ENCODE measurements around the gene TENT5D. TPM values are rescaled to one million over a fixed set of nuclear protein-coding genes. Genes with fewer than 3 reads are reported as not detected.

The TENT5D gene
- total and polyA plus RNA-seq, 4 donors: not detected

- TF ChIP-seq FOXA2 (IDR thresholded peaks at IDR 0.05) (no peak), SP1 (IDR thresholded peaks at IDR 0.05) (no peak), FOXA1 (IDR thresholded peaks at IDR 0.05) (no peak), TAF1 (conservative IDR thresholded peaks at IDR 0.05) (no peak)
- Histone ChIP-seq H3K27ac (ENCODE audit: low read depth in 1 of 2, low read length in 2 of 2) (no peak overlapping the region), H3K36me3 (ENCODE audit: control insufficient read depth in 4 of 4, insufficient read depth in 3 of 4, low read depth in 1 of 4, low read length in 3 of 4) (no peaks in the 10 kb centered on the region), H3K4me3 (ENCODE audit: low read depth in 1 of 3, low read length in 3 of 3) (no peak overlapping the region), H3K27me3 (ENCODE audit: control insufficient read depth in 4 of 4, insufficient read depth in 4 of 4, low read length in 3 of 4) (no peaks in the 10 kb centered on the region), H3K9ac (ENCODE audit: low read depth in 1 of 2, low read length in 2 of 2) (no peak overlapping the region), H3K4me1 (ENCODE audit: control insufficient read depth in 4 of 4, insufficient read depth in 4 of 4, low read length in 3 of 4) (no peaks in the 10 kb centered on the region), H3K9me3 (ENCODE audit: control insufficient read depth in 4 of 4, low read length in 3 of 4) (no peaks in the 10 kb centered on the region)
- DNase-seq (ENCODE audit: low spot score): no peak
- WGBS: 84% methylated on average over 6 of the region's 6 CpGs
Observed at GRCh38 chrX:80412042-80412441, 8.2 kb upstream of the TENT5D start.

GRCh38 chrX:80423000-80423399 is 2.8 kb downstream of the TENT5D start:
- no peak for DNase-seq (ENCODE audit: low spot score)
- Histone ChIP-seq H3K27me3 (ENCODE audit: control insufficient read depth in 4 of 4, insufficient read depth in 4 of 4, low read length in 3 of 4) (no peaks in the 10 kb centered on the region), H3K27ac (ENCODE audit: low read depth in 1 of 2, low read length in 2 of 2) (no peak overlapping the region), H3K9ac (ENCODE audit: low read depth in 1 of 2, low read length in 2 of 2) (no peak overlapping the region), H3K36me3 (ENCODE audit: control insufficient read depth in 4 of 4, insufficient read depth in 3 of 4, low read depth in 1 of 4, low read length in 3 of 4) (no peaks in the 10 kb centered on the region), H3K9me3 (ENCODE audit: control insufficient read depth in 4 of 4, low read length in 3 of 4) (no peaks in the 10 kb centered on the region), H3K4me3 (ENCODE audit: low read depth in 1 of 3, low read length in 3 of 3) (no peak overlapping the region), H3K4me1 (ENCODE audit: control insufficient read depth in 4 of 4, insufficient read depth in 4 of 4, low read length in 3 of 4) (no peaks in the 10 kb centered on the region)
- TF ChIP-seq EGR1 (IDR thresholded peaks at IDR 0.05; ENCODE audit: low read depth in 2 of 2) (no peak), RAD21 (IDR thresholded peaks at IDR 0.05) (no peak), GABPA (IDR thresholded peaks at IDR 0.05 in 1 of 2, conservative IDR thresholded peaks at IDR 0.05 in 1 of 2) (no peak), TAF1 (conservative IDR thresholded peaks at IDR 0.05) (no peak), RXRA (IDR thresholded peaks at IDR 0.05) (no peak), FOXA1 (IDR thresholded peaks at IDR 0.05) (no peak), HNF4G (IDR thresholded peaks at IDR 0.05) (no peak), FOXA2 (IDR thresholded peaks at IDR 0.05) (no peak), ATF3 (IDR thresholded peaks at IDR 0.05) (no peak), MAX (IDR thresholded peaks at IDR 0.05) (no peak), NR2F2 (IDR thresholded peaks at IDR 0.05) (no peak), HNF4A (conservative IDR thresholded peaks at IDR 0.05) (no peak)
- WGBS: 63% methylated on average over 3 of the region's 3 CpGs

GRCh38 chrX:80423744-80424143 is 3.5 kb downstream of the TENT5D start:
- Histone ChIP-seq H3K27me3 (ENCODE audit: control insufficient read depth in 4 of 4, insufficient read depth in 4 of 4, low read length in 3 of 4) (no peaks in the 10 kb centered on the region), H3K4me3 (ENCODE audit: low read depth in 1 of 3, low read length in 3 of 3) (no peak overlapping the region), H3K4me1 (ENCODE audit: control insufficient read depth in 4 of 4, insufficient read depth in 4 of 4, low read length in 3 of 4) (no peaks in the 10 kb centered on the region), H3K9ac (ENCODE audit: low read depth in 1 of 2, low read length in 2 of 2) (no peak overlapping the region), H3K36me3 (ENCODE audit: control insufficient read depth in 4 of 4, insufficient read depth in 3 of 4, low read depth in 1 of 4, low read length in 3 of 4) (no peaks in the 10 kb centered on the region), H3K27ac (ENCODE audit: low read depth in 1 of 2, low read length in 2 of 2) (no peak overlapping the region), H3K9me3 (ENCODE audit: control insufficient read depth in 4 of 4, low read length in 3 of 4) (no peaks in the 10 kb centered on the region)
- no peak for DNase-seq (ENCODE audit: low spot score)
- WGBS: 50% methylated on average over 2 of the region's 2 CpGs
- TF ChIP-seq NR2F2 (IDR thresholded peaks at IDR 0.05) (no peak), EGR1 (IDR thresholded peaks at IDR 0.05; ENCODE audit: low read depth in 2 of 2) (no peak), FOXA2 (IDR thresholded peaks at IDR 0.05) (no peak), REST (IDR thresholded peaks at IDR 0.05) (no peak)
